NCI-H1092 (cell line): Measurements from ENCODE around the gene ATP13A4.

ENCODE experiments used
- DNase-seq: peaks from one replicate; lab custom pipeline; 2025; lab: John Stamatoyannopoulos, UW

ATP13A4 gene

GRCh38 chr3:193499136-193499770 lies 55.4 kb downstream of the ATP13A4 start:
- no peak for DNase-seq

- no peak for DNase-seq
Measured at GRCh38 chr3:193498215-193498614, 56.5 kb downstream of the ATP13A4 start.

GRCh38 chr3:193496658-193497057 lies 58.0 kb downstream of the ATP13A4 start:
- DNase-seq: no peak

- no peak for DNase-seq
Measured at GRCh38 chr3:193491026-193491425, 63.7 kb downstream of the ATP13A4 start.

- DNase-seq: no peak
Measured at GRCh38 chr3:193490580-193490979, 64.1 kb downstream of the ATP13A4 start.

- DNase-seq: no peak
Measured at GRCh38 chr3:193489949-193490348, 64.7 kb downstream of the ATP13A4 start.

- no peak for DNase-seq
Measured at GRCh38 chr3:193488741-193489140, 66.0 kb downstream of the ATP13A4 start.

- no peak for DNase-seq
Measured at GRCh38 chr3:193483988-193484539, 70.6 kb downstream of the ATP13A4 start.

GRCh38 chr3:193481436-193481835 lies 73.3 kb downstream of the ATP13A4 start:
- DNase-seq: no peak

GRCh38 chr3:193474446-193474845 lies 80.2 kb downstream of the ATP13A4 start:
- DNase-seq: no peak

- DNase-seq: no peak
Measured at GRCh38 chr3:193470710-193471109, 84.0 kb downstream of the ATP13A4 start.

- no peak for DNase-seq
Measured at GRCh38 chr3:193465992-193466608, 88.6 kb downstream of the ATP13A4 start.

- DNase-seq: no peak
Measured at GRCh38 chr3:193464889-193465288, 89.8 kb downstream of the ATP13A4 start.

GRCh38 chr3:193457526-193457925 lies 97.2 kb downstream of the ATP13A4 start:
- no peak for DNase-seq

- DNase-seq: peak; percentile 3
Measured at GRCh38 chr3:193452338-193452737, 102.4 kb downstream of the ATP13A4 start.

- no peak for DNase-seq
Measured at GRCh38 chr3:193451902-193452301, 102.8 kb downstream of the ATP13A4 start.

GRCh38 chr3:193446965-193447602 lies 107.6 kb downstream of the ATP13A4 start:
- no peak for DNase-seq

- DNase-seq: no peak
Measured at GRCh38 chr3:193439423-193439822, 115.3 kb downstream of the ATP13A4 start.

- no peak for DNase-seq
Measured at GRCh38 chr3:193418576-193419373, 135.9 kb downstream of the ATP13A4 start.

- DNase-seq: no peak
Measured at GRCh38 chr3:193416629-193417028, 138.1 kb downstream of the ATP13A4 start.

GRCh38 chr3:193407688-193408087 lies 147.0 kb downstream of the ATP13A4 start:
- DNase-seq: no peak

- DNase-seq: no peak
Measured at GRCh38 chr3:193407112-193407511, 147.6 kb downstream of the ATP13A4 start.
